ENCODE measurements around the gene CASR.

The CASR gene

DNA sequence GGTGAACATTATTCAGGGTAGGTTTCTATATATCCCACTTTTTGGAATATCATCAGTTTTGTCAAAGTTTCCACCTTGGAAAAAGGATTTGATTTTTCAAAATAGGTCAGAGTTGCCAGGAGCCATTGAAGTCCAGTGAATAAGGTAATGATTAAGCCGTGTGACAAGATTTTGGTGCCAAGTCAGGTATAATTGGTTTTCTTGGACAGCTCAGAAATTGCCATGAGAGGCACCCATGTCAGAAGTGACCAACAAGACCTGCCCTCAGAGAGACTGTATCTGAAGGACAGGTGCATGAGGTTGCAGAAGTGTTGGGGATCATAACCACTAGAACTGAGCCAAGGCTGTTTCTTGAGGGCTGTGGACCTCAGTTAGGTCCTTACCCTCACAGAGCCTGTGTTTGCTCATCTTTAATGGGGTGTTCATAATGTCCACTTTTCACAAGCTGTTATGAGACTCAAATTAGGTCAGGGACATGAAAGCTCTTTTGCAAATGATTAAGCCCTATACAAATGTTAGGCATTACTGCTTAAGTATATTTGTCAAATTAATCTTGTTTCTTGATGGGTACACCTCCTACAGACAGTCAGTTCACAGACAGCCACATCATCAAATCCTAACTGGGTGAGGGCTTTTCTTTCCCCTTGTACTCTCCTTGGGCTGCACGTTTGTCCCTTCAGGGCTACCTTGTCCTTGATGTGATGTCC, 32.3 kb downstream of the CASR start:
- no peak for DNase-seq (ENCODE audit: low read depth in 2 of 2)

DNA sequence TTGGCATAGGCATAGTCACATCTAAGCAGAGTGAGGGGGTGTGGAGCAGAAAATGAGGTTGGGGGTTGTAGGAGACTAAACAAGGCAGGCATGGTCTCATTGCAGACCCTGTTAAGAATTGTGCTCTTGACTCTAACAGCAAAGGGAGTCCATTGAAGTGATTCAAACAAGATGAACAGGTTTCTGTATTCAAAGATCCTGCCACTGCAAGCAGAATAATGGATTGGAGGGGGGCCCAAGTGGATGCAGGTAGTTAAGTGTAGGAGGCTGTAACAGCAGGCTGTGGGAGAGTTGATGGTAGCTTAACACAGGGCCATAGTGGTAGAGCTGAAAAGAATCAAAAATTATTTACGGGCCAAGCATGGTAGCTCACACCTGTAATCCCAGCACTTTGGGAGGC, 34.4 kb downstream of the CASR start:
- no peak for DNase-seq (ENCODE audit: low read depth in 2 of 2)

DNA sequence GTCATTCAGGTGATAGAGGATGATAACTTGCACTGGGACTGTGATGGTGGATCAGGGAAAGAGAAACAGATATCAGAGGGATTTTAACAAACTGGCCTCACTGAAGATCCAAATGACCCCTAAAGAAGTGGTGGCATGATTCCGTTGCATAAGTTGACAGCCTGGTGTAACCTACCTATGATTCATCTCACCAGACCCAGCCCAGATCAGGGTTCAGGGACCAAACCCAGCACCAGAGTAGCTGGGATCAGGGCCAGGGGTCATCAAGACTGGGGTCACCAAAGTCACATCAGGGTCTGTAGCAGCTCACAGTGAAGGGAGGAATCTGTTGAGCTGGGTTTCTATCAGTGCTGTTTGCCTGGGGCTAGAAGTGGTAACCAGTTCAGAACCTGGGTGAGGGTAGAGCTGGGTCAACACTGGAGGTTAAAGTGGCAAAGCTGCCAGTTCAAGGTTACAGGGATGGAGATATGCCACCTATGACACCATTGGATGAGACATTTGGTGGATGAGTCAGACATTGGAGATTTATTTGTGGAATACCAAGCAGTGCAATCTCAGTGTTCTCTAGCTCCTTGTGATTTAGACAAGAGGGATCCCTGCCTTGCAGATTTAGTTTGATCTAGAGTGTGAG, 35.9 kb downstream of the CASR start:
- DNase-seq (ENCODE audit: low read depth in 2 of 2): no peak

DNA sequence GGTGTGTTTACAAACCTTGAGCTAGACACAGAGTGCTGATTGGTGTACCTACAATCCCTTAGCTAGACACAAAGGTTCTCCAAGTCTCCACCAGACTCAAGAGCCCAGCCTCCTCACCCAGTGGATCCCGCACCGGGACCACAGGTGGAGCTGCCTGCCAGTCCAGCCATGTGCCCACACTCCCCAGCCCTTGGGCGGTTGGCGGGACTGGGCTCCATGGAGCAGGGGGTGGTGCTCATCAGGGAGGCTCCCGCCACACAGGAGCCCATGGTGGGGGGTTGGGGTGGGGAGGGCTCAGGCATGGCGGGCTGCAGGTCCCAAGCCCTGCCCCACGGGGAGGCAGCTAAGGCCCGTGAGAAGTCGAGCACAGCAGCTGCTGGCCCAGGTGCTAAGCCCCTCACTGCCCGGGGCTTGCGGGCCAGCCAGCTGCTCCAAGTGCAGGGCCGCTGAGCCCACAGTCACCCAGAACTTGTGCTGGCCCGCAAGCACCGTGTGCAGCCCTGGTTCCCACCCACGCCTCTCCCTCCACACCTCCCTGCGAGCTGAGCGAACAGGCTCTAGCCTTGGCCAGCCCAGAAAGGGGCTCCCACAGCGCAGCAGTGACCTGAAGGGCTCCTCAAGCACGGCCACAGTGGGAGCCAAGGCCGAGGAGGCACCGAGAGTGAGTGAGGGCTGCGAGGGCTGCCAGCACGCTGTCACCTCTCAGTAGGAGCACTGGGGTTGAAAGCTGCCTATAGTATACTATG, 43.7 kb downstream of the CASR start:
- DNase-seq (ENCODE audit: low read depth in 2 of 2): no peak

DNA sequence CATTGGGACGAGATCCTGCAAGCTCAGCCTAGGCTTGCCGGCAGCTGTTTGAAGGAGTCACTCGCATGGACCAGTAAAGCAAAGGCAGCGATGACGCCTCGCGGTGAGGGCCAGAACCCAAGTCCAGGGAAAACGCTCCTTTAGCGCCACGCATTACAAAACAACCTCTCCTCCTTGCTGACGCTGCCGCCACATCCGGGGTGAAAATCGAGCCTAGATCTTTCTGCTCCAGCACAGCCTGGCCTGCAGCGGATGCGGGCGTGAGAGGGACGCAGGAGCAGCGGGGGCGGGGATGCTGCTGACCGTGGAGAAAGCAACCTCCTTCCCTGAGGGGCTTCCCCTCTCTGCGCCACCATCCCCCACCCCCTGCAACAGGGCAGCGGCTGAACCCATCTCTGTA, 46.7 kb downstream of the CASR start:
- no peak for DNase-seq (ENCODE audit: low read depth in 2 of 2)

DNA sequence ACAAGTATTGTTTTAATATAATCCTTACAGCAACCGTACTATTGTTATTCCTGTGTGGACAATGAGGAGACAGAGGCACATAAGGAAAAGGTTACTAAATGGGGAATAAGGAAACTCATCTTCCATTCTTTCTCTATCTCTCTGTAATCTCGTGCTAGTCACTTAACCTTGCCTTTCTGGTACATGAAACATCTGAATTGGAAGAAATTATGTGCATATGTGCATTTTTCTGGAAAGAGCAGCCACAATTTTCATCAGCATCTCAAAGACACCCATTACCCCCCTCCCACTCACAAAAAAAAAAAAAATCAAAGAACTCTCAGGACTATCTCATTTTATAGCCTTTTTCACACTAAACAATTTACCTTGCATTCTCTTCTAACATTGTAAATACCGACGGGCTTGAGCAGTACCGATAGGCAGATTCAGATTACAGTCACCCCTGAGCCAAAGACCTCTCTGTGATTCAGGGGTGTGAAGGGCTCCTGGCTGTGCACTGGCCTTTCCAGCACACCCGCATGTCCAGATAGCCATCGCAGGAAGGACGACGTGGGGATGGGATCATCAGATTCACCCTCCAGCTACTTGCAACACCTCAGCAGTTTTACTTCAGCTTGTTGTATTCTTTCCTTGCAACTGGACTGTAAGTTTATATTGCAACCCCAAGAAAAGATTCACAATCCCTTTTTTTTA, 48.1 kb downstream of the CASR start:
- DNase-seq (ENCODE audit: low read depth in 2 of 2): no peak

DNA sequence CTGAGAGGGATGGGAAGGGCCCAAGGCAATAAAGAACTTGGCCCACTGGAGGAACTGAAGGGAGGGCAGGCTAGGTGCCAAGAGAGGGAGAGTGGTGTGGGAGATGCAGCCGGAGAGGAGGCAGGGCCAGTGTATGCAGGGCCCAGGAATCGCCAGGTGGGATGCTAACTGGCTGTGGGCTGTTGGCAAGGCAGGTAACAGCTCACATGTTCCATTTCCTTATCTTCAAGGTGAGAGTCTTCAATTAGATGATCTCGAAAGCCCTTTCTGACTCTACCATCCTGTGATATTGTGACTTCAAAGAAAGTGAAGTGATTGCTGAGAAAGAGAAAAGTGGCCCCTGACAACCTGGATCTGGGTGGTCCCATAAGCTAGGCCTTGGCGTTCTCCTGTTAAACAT, 49.0 kb downstream of the CASR start:
- no peak for DNase-seq (ENCODE audit: low read depth in 2 of 2)

DNA sequence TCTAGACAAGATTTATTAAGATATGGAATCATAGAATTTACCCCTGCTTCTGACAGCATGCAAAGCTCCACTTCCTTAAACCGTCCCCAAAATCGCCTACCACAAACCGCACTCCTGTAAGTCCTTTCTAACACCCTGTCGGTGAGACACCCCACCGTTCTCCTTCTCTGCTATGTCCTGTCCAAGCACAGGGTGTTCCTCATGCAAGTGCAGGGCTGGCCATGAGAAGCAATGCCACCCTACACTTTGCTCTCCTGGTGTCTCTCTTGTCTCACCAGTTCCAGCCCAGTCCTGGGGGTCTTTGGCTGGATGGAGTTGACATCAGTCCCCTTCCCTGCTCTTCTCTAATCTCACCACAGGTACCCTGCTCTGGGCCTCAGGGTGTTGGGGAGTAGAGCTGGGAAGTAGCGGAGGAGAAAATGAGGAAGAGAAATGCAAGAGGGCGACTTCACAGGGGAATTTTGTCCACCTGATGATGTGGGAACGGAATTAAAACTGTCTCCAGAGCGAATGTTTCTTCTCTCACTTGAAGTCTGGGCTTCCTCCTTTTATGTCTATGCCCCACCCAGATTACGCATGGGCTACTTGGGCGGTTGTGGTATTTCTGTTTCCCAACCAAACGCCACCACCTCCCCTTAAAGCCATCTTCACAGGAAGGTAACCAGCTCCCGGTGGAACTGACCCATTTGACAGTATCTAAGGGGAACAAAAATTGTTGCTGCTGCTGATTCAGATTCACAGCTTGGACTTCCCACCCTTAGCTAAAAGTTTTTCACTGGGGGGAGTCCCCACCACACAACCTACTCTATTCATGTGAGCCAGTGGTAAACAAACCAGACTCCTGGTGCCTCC, 49.9 kb downstream of the CASR start:
- no peak for DNase-seq (ENCODE audit: low read depth in 2 of 2)

DNA sequence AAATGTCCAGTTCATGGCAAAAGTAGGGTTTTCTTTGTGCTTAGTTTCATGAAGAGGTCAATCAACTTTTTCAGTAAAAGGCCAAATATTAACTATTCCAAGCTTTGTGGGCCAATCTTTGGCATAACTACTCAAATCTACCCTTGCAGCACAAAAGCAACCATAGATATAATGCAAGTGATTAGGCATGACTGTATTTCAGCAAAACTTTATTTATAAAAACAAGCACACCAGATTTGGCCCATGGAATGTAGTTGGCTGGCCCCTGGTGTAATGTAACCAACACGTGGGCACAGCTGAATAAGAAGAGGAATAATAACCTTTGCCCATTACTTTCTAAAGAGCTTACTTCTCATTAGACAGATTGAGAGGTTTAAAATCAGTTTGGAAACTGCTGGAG, 50.6 kb downstream of the CASR start:
- DNase-seq (ENCODE audit: low read depth in 2 of 2): no peak

DNA sequence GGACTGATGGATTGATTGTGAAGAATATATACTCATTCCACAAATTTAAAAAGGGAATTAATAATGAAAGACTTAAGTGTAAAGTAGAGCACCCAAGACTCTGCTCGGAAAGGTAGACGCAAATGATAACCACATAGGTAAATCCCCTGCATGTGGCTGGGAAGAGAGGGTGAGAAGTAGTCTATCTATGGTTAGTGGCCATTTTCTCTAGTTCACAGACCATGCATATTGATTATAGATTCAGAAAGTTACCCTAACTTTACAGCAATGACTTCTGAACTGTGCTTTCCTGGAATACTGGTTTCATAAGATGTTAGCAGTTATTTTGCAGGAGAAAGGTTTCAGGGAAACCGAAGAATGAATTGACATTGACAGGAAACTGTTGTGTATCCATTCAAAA, 51.7 kb downstream of the CASR start:
- no peak for DNase-seq (ENCODE audit: low read depth in 2 of 2)

DNA sequence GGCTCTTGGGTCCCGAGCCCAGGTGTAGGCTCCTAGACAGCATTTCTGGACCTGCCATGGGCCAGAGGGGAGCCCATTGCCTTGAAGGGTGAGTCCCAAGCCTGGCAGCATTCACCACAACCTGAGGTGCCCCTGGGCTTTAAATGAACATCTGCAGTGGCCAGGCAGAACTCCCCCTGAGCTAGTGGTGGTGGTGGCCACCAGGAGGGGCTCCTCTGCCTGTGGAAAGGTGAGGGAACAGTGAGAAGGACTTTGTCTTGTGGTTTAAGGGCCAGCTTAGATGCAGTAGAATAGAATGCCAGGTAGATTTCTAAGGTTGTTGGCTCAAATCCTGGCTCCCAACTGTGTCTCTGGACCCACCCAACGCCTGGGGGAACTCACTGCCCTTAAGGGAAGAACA, 55.6 kb downstream of the CASR start:
- DNase-seq (ENCODE audit: low read depth in 2 of 2): no peak

DNA sequence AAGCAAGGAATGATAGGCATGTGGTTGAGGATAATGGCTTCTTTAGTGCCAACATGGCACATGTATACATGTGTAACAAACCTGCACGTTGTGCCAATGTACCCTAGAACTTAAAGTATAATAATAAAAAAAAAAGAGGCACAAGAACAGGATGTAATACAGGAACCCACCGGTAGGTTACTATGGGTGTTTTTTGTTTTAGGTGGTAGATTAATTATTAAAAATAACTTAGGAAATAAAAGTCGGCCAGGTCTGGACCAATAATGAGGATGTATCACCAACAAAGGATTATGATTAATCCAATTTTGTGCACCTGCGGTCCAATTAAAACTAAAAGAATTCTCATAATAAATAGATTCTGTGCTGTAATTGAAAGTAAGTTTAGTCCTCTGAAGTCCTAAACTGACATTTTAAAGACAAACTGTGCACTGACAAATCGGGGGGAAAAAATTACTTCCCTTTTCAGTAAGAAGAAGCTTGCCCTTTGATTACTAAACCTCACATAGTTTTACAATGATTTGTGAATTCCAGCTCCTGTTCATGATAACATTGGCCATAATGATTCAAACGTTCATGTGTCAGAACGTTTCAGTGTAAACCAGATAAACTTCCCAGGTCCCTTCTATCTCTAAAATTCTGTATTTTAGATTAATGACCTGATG, 62.2 kb downstream of the CASR start:
- no peak for DNase-seq (ENCODE audit: low read depth in 2 of 2)

DNA sequence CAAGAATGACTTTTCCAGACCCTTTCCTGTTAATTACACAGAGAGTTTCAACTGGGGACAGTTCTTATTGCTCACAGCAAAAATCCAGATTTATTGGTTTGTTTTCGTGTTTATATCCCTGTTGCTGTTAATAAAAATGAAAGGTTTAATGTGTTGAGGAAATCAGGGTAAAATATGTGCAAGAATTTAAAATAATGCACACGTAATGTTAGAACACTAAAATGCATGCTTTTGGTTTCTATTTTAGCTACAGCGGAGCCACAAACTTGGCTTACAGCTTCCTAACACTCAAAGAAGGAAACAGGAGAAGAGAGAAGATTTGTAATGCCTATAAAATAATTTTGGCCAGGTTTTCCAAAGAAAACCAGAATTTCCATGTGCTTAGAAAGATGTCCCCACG, 62.7 kb downstream of the CASR start:
- DNase-seq (ENCODE audit: low read depth in 2 of 2): no peak

DNA sequence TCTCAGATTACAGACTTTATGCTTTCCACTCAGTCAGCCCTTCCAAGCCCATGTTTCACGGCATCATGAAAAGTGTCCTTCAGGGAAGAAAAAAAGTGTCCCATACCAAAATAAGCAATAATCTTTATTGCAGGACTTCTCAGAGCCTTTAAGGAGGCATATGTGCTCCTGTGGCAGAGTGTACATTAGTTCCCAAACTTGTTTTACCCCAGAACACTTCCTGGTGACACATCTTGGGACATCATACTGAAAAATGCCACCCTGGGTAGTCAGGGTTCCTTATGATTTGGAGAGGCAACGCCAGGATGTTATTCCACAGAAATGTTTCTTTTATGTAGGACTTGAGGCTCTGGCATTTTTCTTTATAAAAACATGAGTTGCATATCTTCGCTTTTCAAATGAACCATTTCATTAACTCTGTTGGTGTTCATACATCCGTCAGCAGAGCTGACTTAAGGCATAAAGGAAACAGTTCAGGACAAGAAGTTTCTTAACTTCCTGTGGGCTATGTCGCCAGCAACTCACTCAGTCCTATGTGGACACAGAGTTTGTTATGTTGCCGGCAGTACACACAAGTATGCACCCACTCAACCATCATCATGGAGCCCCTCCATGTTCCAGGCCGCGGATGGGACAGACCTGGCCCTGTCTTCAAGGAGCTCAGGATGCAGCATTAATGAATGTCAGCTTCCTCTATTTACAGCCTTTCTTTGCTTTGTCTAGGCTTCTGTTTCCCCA, 63.8 kb downstream of the CASR start:
- no peak for DNase-seq (ENCODE audit: low read depth in 2 of 2)

DNA sequence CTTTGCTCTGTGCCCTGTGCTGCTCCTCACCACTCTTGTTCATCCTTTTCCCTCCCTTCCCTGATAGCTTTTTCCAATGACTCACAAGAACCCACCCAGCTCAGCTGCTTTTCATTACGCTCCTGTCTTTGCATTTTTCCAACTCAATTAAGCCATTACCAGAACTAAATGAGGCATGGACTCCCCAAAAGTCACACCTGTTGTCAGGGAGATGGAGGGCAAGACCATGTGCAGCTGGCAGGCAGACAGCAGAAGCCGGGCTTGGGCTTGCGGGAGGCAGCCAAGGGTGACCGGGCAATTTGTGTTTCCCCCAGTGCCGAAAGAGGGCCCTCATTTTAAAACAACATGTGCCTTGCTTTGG, 64.3 kb downstream of the CASR start:
- DNase-seq (ENCODE audit: low read depth in 2 of 2): no peak

DNA sequence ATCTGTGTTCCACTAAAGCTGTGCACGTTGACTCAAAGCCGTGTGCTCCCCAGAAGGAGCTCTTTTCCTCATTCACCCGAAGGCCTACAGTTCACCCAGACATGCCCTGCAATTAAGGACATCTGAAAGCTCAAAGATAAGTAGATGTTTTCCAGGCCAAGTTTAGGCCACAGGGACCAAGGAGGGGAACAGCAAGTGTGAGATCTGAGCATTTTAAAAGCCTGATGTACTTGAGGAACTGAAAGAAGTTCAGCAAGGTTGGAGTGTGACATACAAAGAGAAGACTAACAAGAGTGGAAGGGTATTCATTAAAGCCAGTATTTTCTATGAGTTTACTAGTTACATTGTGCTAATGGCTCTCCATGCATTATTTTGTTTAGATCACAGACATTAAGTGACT, 68.0 kb downstream of the CASR start:
- DNase-seq (ENCODE audit: low read depth in 2 of 2): no peak

DNA sequence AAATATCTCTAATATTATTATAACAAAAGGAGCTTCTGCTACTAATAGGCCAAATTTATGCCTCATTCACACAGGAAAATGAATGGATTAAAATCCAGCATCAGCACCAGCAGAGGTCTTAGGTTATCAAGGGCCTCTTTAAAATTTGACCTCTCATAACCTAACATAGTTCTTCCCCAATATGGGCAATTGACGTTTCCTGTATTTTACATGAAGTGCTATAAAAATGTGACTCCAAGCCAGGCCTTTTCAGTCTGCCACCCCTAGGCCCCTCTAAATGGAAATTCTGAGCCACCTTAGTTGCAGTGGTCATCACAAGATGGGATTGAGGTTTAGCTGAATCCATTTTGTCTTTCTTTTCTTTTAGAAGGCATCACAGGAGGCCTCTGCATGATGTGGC, 70.1 kb downstream of the CASR start:
- DNase-seq (ENCODE audit: low read depth in 2 of 2): no peak

DNA sequence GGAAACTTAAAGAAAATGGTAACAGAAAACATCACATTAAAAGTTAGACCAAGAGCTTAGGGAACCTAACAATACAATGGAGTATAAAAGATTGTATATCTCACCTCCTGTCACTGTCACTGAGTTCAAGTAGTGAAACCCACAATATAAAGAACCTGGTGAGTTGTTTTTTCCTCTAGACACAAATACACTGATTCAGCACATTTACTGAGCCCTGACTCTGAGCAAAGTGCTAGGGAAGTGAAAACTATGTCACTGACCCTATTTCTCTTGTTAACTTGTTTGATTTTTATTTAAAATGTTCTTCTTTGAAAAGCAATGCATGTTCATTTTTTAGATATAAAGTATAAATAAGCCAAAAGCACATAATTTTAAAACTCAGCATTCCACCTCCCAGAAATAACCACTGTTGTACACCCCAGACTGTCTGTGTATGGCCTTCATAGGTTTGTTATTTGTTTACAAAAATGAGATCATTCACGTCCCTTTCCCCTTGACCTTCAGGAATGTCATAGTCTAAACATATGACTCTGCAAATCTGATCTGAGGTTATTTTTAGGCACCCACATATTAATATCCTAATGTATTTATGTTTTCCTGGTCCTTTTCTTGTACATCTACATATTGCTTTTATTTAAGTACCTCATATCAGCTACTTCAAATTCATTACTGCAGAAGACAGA, 72.4 kb downstream of the CASR start:
- no peak for DNase-seq (ENCODE audit: low read depth in 2 of 2)

DNA sequence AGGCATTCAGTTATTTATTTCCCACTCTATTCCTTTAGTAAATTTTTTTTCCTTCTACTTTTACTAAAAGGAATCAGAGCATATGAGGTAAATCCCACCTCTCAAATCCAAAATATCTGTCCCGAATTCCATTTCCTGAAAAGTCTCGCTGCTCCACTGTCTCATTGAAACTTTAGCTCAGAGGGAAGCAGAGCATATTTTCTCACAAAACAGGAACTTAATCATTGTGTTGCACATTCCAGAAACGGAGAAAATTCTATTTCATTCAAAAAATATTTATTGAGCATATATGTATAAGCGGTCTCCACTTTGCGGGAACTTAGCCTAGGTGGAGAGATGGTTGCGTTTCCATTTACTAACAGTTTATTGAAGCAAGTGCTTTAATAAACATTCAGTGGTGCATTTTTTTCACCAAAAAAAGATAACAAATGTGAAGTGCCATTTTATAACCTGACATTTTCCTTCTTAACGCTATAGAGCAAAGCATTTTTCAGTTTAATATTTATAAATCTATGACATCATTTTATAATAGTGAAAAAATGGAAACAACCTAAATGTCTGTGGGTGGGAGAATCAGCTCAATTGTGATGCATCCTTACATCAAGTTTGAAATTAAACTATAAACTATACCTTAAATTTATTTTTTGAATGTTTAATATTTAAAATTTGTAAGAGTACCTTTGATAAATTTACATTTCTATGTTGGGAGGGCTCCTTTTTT, 74.3 kb downstream of the CASR start:
- DNase-seq (ENCODE audit: low read depth in 2 of 2): no peak
